TTC549 (cell line): ENCODE data around the gene ACAT2.
"Not testable (repeated sequence)": the region's sequence is repeated elsewhere in the genome, so short reads cannot be mapped to it uniquely, and the experiment has no call there.

ENCODE experiments used
- FAIRE-seq: peaks from 2 replicates; lab custom pipeline; 2012; peaks lifted over from hg19 to GRCh38; lab: Jason Lieb, UNC

The ACAT2 gene

DNA sequence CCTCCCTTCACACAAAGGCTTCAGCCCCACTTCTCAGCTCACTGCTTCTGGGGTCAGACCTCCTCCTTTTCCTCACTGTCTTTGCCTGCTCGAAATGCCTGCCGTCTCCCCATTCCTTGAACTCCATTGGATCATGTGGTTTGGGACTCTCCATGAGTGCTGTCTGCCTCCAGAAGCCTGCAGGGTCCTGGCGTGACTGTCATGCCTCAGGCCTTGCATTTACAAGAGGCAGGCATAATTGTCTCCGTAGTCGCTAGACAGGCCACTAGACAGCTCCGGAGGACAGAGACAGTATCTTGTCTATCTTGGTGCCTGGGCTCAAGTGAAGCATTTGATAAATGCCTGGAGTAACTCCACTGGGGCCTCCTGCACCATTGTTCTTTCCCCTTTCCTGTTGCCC is 53.6 kb downstream of the ACAT2 start:
- FAIRE-seq = no peak

- not testable (repeated sequence) for FAIRE-seq
Observed at GRCh38 chr6:159816775-159817174, 54.9 kb downstream of the ACAT2 start.

DNA sequence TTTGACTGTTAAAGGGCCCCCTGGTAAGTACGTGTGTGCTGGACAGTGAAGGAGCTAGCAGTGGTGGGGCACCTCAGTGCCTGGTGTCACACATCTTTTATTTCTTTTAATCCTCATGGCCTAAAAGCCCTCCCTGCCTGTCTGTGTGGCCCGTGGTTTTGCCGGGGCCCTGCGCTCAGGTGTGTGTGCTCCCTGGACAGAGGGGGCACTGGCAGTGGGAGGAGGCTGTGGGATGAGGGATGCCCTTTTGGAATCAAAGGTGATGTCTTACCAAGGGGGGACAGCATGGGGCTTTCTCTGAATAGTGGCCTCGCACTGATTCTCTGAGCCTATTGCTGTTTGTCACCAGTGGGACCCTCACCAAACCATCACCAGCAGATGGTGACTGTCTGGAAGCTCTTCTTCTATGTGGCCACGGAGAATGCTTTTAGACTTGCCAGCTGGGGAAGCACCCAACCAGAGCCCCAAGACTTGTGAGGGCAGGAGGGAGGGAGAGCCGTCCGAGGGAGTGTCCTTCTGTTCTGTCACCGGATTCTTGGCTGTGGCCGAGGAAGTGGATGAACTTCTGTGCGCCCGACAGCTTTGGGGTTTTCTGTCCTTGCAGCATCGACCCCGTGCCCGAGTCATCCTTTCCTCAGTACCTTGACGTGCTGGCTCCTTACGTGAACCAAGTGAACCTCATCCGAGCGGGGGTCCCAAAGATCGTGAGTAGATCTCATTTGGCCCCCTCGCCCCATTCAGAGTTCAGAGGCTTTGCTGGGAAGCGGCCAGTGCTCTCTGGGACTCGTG is 56.3 kb downstream of the ACAT2 start:
- FAIRE-seq = no peak

- FAIRE-seq = no peak
Observed at GRCh38 chr6:159819098-159819497, 57.3 kb downstream of the ACAT2 start.

DNA sequence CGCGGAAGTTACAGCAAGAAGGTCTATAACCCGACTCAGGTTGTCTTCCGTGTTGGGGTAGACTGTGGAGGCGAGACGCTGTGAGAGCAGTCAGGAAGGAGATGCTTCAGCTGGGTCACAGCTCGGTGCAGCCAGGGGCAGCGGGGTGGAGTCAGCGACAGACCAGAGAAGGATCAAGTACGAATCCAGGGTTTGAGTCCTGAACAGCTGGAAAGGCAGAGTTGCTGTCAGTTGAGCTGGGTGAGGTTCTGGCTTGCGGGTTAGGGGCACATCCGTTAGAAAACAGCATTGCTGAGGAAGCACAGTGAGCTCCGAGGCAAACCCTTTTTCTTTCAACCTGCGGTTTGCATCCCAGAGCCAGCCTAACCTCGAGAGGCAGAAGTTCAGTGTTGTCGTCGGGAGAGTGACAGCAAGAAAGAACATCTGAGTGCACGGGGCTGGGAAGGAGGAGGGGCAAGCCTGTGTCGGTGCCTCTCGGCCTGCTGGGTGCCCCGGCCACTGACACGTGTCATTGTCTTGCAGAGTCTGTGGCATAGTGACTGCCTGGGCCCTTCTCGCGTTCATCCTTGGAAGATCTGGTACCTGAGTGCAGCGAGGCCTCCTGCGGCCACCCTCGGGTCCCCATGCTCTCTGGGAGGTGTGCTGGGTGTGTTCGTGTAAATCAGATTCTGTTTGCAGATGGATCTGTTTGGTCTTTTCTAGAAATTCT is 58.2 kb downstream of the ACAT2 start:
- no peak for FAIRE-seq

DNA sequence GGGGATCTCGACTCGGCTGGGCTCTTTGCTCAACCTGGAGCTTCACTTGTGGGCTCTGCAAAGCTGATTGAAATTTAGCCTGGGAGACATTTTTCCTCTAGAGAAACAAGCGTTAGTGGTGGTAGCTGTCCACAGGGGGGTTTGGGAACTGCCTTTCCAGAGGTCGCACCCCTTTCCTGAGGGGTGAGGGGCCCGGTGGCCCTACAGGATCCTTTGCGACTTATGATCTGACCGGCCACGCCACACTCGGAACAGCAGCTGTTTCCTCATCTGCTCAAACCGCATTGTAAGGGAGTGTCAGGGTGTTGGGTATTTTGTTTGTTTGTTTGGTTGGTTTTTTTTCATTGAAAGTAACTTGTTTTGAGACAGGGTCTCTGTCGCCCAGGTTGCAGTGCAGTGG is 59.3 kb downstream of the ACAT2 start:
- FAIRE-seq = no peak

- no peak for FAIRE-seq
Observed at GRCh38 chr6:159821726-159822125, 59.9 kb downstream of the ACAT2 start.

DNA sequence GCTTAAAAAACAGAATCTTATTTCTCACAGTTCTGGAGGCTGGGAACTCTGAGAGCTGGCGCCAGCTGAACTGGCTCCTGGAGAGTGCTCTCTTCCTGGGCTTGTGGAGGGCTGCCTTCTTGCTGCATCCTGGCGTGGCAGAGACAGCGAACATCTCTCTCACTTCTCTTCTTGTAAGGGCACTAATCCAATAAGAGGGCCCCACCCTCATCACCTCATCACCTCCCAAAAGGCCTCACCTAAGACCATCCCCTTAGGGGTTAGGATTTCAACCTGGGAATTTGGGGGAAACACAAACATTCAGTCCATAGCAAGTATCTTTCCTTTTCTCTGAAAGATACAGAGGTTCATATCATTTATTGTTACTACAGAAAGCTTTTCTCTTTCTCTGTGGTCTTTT is 62.1 kb downstream of the ACAT2 start:
- FAIRE-seq = no peak

DNA sequence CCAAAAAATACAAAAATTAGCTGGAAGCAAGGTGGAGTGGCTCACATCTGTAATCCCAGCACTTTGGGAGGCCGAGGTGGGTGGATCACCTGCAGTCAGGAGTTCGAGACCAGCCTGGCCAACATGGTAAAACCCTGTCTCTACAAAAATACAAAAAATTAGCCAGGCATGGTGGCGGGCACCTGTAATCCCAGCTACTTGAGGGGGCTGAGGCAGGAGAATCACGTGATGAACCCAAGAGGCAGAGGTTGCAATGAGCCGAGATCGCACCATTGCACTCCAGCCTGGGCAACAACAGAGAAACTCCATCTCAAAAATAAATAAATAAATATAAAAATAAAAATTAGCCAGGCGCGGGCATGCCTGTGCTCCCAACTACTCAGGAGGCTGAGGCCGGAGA is 62.8 kb downstream of the ACAT2 start:
- not testable (repeated sequence) for FAIRE-seq

DNA sequence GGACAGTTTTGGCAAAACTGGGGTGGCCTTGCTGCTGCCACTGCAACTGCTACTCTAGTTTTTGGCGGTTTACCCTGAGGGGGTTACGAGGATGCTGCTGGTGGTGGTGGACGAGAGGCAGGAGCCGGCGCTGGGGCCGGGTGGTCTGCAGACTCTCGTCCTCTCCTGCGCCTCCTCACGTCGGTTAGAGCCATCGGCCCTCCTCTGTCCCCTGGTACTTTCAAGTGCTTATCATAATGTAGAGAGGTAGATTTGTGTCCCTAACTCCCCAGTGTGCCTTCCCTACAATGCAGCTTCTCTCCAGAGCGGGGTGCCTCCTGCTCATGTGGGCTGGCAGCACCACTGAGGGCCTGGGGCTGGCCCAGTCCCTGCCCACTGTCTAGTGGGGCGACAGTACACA is 64.2 kb downstream of the ACAT2 start:
- FAIRE-seq = no peak

GRCh38 chr6:159826968-159827647 is 65.3 kb downstream of the ACAT2 start:
- no peak for FAIRE-seq

DNA sequence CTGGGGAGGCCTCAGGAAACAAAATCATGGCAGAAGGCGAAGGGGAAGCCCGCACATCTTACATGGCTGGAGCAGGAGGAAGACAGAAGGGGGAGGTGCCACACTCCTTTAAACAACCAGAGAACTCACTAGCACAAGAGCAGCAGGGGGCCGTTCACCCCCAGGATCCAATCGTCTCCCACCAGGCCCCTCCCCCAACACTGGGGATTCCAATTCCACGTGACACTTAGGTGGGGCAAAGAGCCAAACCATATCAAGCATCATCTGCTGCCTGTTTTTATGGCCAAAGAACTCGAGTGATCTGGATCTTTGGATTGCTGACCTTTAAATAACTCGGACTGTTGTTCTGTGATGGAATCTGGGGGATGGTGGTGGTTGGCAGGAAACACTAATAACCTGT is 66.2 kb downstream of the ACAT2 start:
- no peak for FAIRE-seq
